Gastroesophageal sphincter (tissue), 3 donors: ENCODE data around the gene ATAD3B.

Experiments used
- EP300 ChIP-seq: sonication (generic); formaldehyde crosslinking; IDR thresholded peaks from one replicate; pipeline ENCODE4 v1.6.1; 2017; ENCODE audit warnings: antibody characterized with exemption, mild to moderate bottlenecking
- POLR2A ChIP-seq, 2 donors: fragments of 450-650 bp; IDR thresholded peaks; one replicate each; pipeline ENCODE4 v1.6.1; 2017; ENCODE audit warnings: antibody characterized with exemption in 2 of 2, mild to moderate bottlenecking in 2 of 2, moderate library complexity in 1 of 2
- TF ChIP-seq, protein P1 (sequence below), 4 experiments: fragments of 200-600 bp in 2 of 4; fragments of 450-650 bp in 2 of 4; sonication (generic) in 1 of 4; IDR thresholded peaks; one replicate each; pipeline ENCODE4 v1.5.1; 2017 to 2019; ENCODE audit warnings: antibody characterized with exemption in 4 of 4, mild to moderate bottlenecking in 2 of 4, moderate library complexity in 2 of 4

DNA sequence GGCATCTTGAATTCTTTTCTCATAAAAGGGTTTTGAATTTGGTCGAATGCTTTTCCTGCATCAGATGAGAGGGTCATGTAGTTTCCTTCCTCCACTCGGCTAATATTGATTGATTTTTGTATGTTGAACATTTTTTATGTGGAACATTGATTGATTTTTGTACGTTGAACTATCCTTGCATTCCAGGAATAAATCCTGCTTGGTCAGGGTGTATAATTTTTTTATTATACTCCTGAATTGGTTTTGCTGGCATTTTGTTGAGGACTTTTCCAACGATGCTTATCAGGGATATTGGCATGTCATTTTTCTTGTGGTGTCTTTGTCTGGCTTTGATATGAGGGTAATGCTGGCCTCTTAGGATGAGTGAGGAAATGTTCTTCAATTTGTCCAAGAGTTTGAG lies 60.4 kb downstream of the ATAD3B start:
- no peak for TF ChIP-seq EP300
- TF ChIP-seq, protein P1, sequence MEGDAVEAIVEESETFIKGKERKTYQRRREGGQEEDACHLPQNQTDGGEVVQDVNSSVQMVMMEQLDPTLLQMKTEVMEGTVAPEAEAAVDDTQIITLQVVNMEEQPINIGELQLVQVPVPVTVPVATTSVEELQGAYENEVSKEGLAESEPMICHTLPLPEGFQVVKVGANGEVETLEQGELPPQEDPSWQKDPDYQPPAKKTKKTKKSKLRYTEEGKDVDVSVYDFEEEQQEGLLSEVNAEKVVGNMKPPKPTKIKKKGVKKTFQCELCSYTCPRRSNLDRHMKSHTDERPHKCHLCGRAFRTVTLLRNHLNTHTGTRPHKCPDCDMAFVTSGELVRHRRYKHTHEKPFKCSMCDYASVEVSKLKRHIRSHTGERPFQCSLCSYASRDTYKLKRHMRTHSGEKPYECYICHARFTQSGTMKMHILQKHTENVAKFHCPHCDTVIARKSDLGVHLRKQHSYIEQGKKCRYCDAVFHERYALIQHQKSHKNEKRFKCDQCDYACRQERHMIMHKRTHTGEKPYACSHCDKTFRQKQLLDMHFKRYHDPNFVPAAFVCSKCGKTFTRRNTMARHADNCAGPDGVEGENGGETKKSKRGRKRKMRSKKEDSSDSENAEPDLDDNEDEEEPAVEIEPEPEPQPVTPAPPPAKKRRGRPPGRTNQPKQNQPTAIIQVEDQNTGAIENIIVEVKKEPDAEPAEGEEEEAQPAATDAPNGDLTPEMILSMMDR (IDR thresholded peaks at IDR 0.05): no peak
- TF ChIP-seq POLR2A (IDR thresholded peaks at IDR 0.05): no peak
